ENCODE data around the gene SNX5.

The SNX5 gene

GRCh38 chr20:18005990-18006364, 37.4 kb upstream of the SNX5 start:
- Histone ChIP-seq H3K36me3 (ENCODE audit: insufficient read depth, low read length) (no peaks in the 10 kb centered on the region), H3K27ac (ENCODE audit: low read depth, low read length) (no peak overlapping the region), H3K9me3 (ENCODE audit: insufficient read depth, low read depth, low read length) (no peaks in the 10 kb centered on the region), H3K4me3 (ENCODE audit: low read length) (no peak overlapping the region), H3K4me1 (ENCODE audit: insufficient read depth, low read length) (peaks cover 12% of the 10 kb centered on the region; the same call in 1 of the 2 replicates), H3K27me3 (ENCODE audit: insufficient read depth, low read length) (no peaks in the 10 kb centered on the region), H3K9ac (ENCODE audit: low read depth, low read length) (no peak overlapping the region)
- 87% methylated on average over 6 of the region's 6 CpGs for WGBS

- Histone ChIP-seq H3K4me1 (ENCODE audit: insufficient read depth, low read length) (peaks cover 12% of the 10 kb centered on the region; the same call in 1 of the 2 replicates), H3K9me3 (ENCODE audit: insufficient read depth, low read depth, low read length) (no peaks in the 10 kb centered on the region), H3K27me3 (ENCODE audit: insufficient read depth, low read length) (no peaks in the 10 kb centered on the region), H3K36me3 (ENCODE audit: insufficient read depth, low read length) (no peaks in the 10 kb centered on the region), H3K27ac (ENCODE audit: low read depth, low read length) (no peak overlapping the region; the same call in 1 of the 2 replicates), H3K9ac (ENCODE audit: low read depth, low read length) (no peak overlapping the region), H3K4me3 (ENCODE audit: low read length) (no peak overlapping the region)
- 86% methylated on average over 21 of the region's 21 CpGs for WGBS
These were observed 36.8 kb upstream of the SNX5 start for GRCh38 chr20:18005170-18005989.

- Histone ChIP-seq H3K4me3 (ENCODE audit: low read length) (no peak overlapping the region), H3K27ac (ENCODE audit: low read depth, low read length) (no peak overlapping the region), H3K9ac (ENCODE audit: low read depth, low read length) (no peak overlapping the region), H3K27me3 (ENCODE audit: insufficient read depth, low read length) (no peaks in the 10 kb centered on the region), H3K9me3 (ENCODE audit: insufficient read depth, low read depth, low read length) (no peaks in the 10 kb centered on the region), H3K36me3 (ENCODE audit: insufficient read depth, low read length) (no peaks in the 10 kb centered on the region), H3K4me1 (ENCODE audit: insufficient read depth, low read length) (peaks cover 12% of the 10 kb centered on the region; the same call in 1 of the 2 replicates)
- WGBS = 88% methylated on average over 8 of the region's 8 CpGs
These were observed 35.9 kb upstream of the SNX5 start for GRCh38 chr20:18004384-18005031.

GRCh38 chr20:18003897-18004296, 35.3 kb upstream of the SNX5 start:
- Histone ChIP-seq H3K9ac (ENCODE audit: low read depth, low read length) (no peak overlapping the region), H3K27ac (ENCODE audit: low read depth, low read length) (no peak overlapping the region), H3K4me1 (ENCODE audit: insufficient read depth, low read length) (peaks cover 12% of the 10 kb centered on the region; the same call in 1 of the 2 replicates), H3K4me3 (ENCODE audit: low read length) (no peak overlapping the region), H3K9me3 (ENCODE audit: insufficient read depth, low read depth, low read length) (no peaks in the 10 kb centered on the region), H3K27me3 (ENCODE audit: insufficient read depth, low read length) (no peaks in the 10 kb centered on the region), H3K36me3 (ENCODE audit: insufficient read depth, low read length) (no peaks in the 10 kb centered on the region)
- 82% methylated on average over 5 of the region's 5 CpGs for WGBS

- H3K36me3 ChIP-seq (ENCODE audit: insufficient read depth, low read length) = no peaks in the 10 kb centered on the region
- no peaks in the 10 kb centered on the region for H3K27me3 ChIP-seq (ENCODE audit: insufficient read depth, low read length)
- peaks cover 15% of the 10 kb centered on the region for H3K4me1 ChIP-seq (ENCODE audit: insufficient read depth, low read length)
- no peak overlapping the region for H3K27ac ChIP-seq (ENCODE audit: low read depth, low read length)
- 83% methylated on average over 9 of the region's 10 CpGs for WGBS
- H3K9ac ChIP-seq (ENCODE audit: low read depth, low read length) = peak overlapping the region; percentile 10; the same call in 1 of the 2 replicates
- H3K9me3 ChIP-seq (ENCODE audit: insufficient read depth, low read depth, low read length) = no peaks in the 10 kb centered on the region
- H3K4me3 ChIP-seq (ENCODE audit: low read length) = no peak overlapping the region
These were observed 32.7 kb upstream of the SNX5 start for GRCh38 chr20:18001131-18001921.

- 88% methylated on average over 4 of the region's 4 CpGs for WGBS
- no peaks in the 10 kb centered on the region for H3K36me3 ChIP-seq (ENCODE audit: insufficient read depth, low read length)
- H3K4me1 ChIP-seq (ENCODE audit: insufficient read depth, low read length) = peaks cover 8% of the 10 kb centered on the region; the same call in 1 of the 2 replicates
- H3K9ac ChIP-seq (ENCODE audit: low read depth, low read length) = no peak overlapping the region
- H3K27ac ChIP-seq (ENCODE audit: low read depth, low read length) = no peak overlapping the region
- no peaks in the 10 kb centered on the region for H3K9me3 ChIP-seq (ENCODE audit: insufficient read depth, low read depth, low read length)
- no peaks in the 10 kb centered on the region for H3K27me3 ChIP-seq (ENCODE audit: insufficient read depth, low read length)
- no peak overlapping the region for H3K4me3 ChIP-seq (ENCODE audit: low read length)
These were observed 31.0 kb upstream of the SNX5 start for GRCh38 chr20:17999566-17999965.

GRCh38 chr20:17998446-17998845, 29.9 kb upstream of the SNX5 start:
- Histone ChIP-seq H3K27ac (ENCODE audit: low read depth, low read length) (no peak overlapping the region), H3K9ac (ENCODE audit: low read depth, low read length) (no peak overlapping the region), H3K36me3 (ENCODE audit: insufficient read depth, low read length) (no peaks in the 10 kb centered on the region), H3K27me3 (ENCODE audit: insufficient read depth, low read length) (no peaks in the 10 kb centered on the region), H3K9me3 (ENCODE audit: insufficient read depth, low read depth, low read length) (no peaks in the 10 kb centered on the region), H3K4me1 (ENCODE audit: insufficient read depth, low read length) (peaks cover 5% of the 10 kb centered on the region; the same call in 1 of the 2 replicates), H3K4me3 (ENCODE audit: low read length) (no peak overlapping the region)
- 93% methylated on average over 5 of the region's 5 CpGs for WGBS

- WGBS = 28% methylated on average over 16 of the region's 16 CpGs
- Histone ChIP-seq H3K4me3 (ENCODE audit: low read length) (no peak overlapping the region), H3K27me3 (ENCODE audit: insufficient read depth, low read length) (no peaks in the 10 kb centered on the region), H3K27ac (ENCODE audit: low read depth, low read length) (no peak overlapping the region), H3K36me3 (ENCODE audit: insufficient read depth, low read length) (peaks cover 2% of the 10 kb centered on the region; the same call in 1 of the 2 replicates), H3K9ac (ENCODE audit: low read depth, low read length) (no peak overlapping the region), H3K9me3 (ENCODE audit: insufficient read depth, low read depth, low read length) (no peaks in the 10 kb centered on the region), H3K4me1 (ENCODE audit: insufficient read depth, low read length) (peaks cover 5% of the 10 kb centered on the region; the same call in 1 of the 2 replicates)
These were observed 27.6 kb upstream of the SNX5 start for GRCh38 chr20:17995967-17996819.

GRCh38 chr20:17993546-17993945, 25.0 kb upstream of the SNX5 start:
- Histone ChIP-seq H3K36me3 (ENCODE audit: insufficient read depth, low read length) (peaks cover 25% of the 10 kb centered on the region), H3K9ac (ENCODE audit: low read depth, low read length) (no peak overlapping the region), H3K27me3 (ENCODE audit: insufficient read depth, low read length) (no peaks in the 10 kb centered on the region), H3K4me3 (ENCODE audit: low read length) (no peak overlapping the region), H3K27ac (ENCODE audit: low read depth, low read length) (no peak overlapping the region), H3K4me1 (ENCODE audit: insufficient read depth, low read length) (peaks cover 5% of the 10 kb centered on the region; the same call in 1 of the 2 replicates), H3K9me3 (ENCODE audit: insufficient read depth, low read depth, low read length) (no peaks in the 10 kb centered on the region)
- WGBS = 98% methylated on average over 2 of the region's 3 CpGs

GRCh38 chr20:17992847-17993513, 24.4 kb upstream of the SNX5 start:
- H3K4me1 ChIP-seq (ENCODE audit: insufficient read depth, low read length) = peaks cover 5% of the 10 kb centered on the region; the same call in 1 of the 2 replicates
- no peak overlapping the region for H3K9ac ChIP-seq (ENCODE audit: low read depth, low read length)
- 93% methylated on average over 4 of the region's 5 CpGs for WGBS
- H3K27ac ChIP-seq (ENCODE audit: low read depth, low read length) = no peak overlapping the region
- H3K9me3 ChIP-seq (ENCODE audit: insufficient read depth, low read depth, low read length) = no peaks in the 10 kb centered on the region
- H3K4me3 ChIP-seq (ENCODE audit: low read length) = no peak overlapping the region
- H3K27me3 ChIP-seq (ENCODE audit: insufficient read depth, low read length) = no peaks in the 10 kb centered on the region
- peaks cover 31% of the 10 kb centered on the region for H3K36me3 ChIP-seq (ENCODE audit: insufficient read depth, low read length)

All from HUES64 (cell line).